ENCODE measurements around the gene KRTAP5-9.
"Not testable (repeated sequence)": the region's sequence is repeated elsewhere in the genome, so short reads cannot be mapped to it uniquely, and the experiment has no call there.

Gene KRTAP5-9

DNA sequence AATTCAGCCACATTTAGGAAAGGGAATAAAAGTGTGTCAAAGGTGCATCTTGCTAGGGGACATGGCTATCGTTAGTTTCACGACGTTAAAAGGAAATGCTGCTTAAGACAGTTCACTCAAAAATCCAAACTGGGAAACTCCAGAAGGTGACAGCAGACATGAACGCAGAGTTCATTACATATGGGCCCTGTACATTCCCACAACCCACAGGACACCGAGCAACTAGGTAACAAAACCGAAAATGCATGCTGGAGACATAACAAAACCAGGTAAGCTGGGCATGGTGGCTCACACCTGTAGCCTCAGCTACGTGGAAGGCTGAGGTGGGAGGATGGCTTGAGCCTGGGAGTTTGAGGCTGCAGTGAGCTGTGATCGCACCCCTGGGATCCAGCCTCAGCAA lies 19.4 kb downstream of the KRTAP5-9 start:
- H3K9me3 ChIP-seq (ENCODE audit: control extremely low read depth in 1 of 5, control insufficient read depth in 4 of 5, insufficient read depth in 2 of 5, low read depth in 1 of 5, low read length in 4 of 5); H3K27ac ChIP-seq (ENCODE audit: insufficient read depth in 1 of 2, low read depth in 1 of 2, low read length in 2 of 2, poor library complexity in 1 of 2, severe bottlenecking in 2 of 2); DNase-seq; CTCF ChIA-PET; H3K27me3 ChIP-seq (replicated peaks in 2 of 5; ENCODE audit: control insufficient read depth in 4 of 5, insufficient read depth in 5 of 5, low read length in 4 of 5); H3K36me3 ChIP-seq (ENCODE audit: control insufficient read depth in 4 of 4, insufficient read depth in 4 of 4, low read length in 3 of 4); H3K4me3 ChIP-seq (ENCODE audit: control insufficient read depth in 1 of 7, extremely low read depth in 1 of 7, insufficient read depth in 4 of 7, low read depth in 2 of 7, low read length in 6 of 7); H3K4me1 ChIP-seq (ENCODE audit: control extremely low read depth in 1 of 4, control insufficient read depth in 4 of 4, insufficient read depth in 4 of 4, low read length in 3 of 4); POLR2A ChIA-PET: not testable (repeated sequence)
- WGBS (ENCODE audit: insufficient coverage): 66% methylated on average over 5 of the region's 8 CpGs

DNA sequence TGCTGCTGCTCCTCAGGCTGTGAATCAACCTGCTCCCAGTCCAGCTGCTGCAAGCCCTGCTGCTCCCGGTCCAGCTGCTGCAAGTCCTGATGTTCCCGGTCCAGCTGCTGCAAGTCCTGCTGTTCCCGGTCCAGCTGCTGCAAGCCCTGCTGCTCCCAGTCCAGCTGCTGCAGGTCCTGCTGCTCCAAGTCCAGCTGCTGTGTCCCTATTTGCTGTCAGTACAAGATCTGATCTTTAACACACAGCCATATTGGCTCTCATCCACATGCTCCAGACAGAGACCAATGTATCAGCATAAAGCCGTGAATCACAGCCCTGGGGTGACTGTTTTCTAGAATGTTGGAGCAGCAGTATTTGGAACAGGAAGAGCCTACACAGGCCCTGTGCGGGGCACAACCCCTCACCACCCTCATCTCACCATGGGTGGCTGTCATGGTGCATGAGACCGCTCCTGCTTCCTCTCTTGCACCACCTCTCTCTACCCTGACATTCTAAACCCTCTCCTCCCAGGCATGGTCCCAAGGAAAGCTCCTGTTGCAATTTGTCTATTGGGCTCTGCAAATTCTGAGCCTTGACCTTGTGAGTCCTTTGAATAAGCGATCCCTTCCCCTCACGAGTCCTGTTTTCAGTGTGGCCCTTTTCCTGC lies 20.6 kb downstream of the KRTAP5-9 start:
- Histone ChIP-seq H3K4me3 (ENCODE audit: control insufficient read depth in 1 of 7, extremely low read depth in 1 of 7, insufficient read depth in 4 of 7, low read depth in 2 of 7, low read length in 6 of 7) (no peak overlapping the region), H3K4me1 (ENCODE audit: control extremely low read depth in 1 of 4, control insufficient read depth in 4 of 4, insufficient read depth in 4 of 4, low read length in 3 of 4) (peaks cover 0 to 6% (median 1%) of the 10 kb centered on the region in 4 experiments), H3K36me3 (ENCODE audit: control insufficient read depth in 4 of 4, insufficient read depth in 4 of 4, low read length in 3 of 4) (no peaks in the 10 kb centered on the region), H3K9me3 (ENCODE audit: control extremely low read depth in 1 of 5, control insufficient read depth in 4 of 5, insufficient read depth in 2 of 5, low read depth in 1 of 5, low read length in 4 of 5) (no peaks in the 10 kb centered on the region), H3K27me3 (replicated peaks in 2 of 5; ENCODE audit: control insufficient read depth in 4 of 5, insufficient read depth in 5 of 5, low read length in 4 of 5) (peaks cover 0 to 8% (median 8%) of the 10 kb centered on the region in 5 experiments), H3K27ac (ENCODE audit: insufficient read depth in 1 of 2, low read depth in 1 of 2, low read length in 2 of 2, poor library complexity in 1 of 2, severe bottlenecking in 2 of 2) (no peak overlapping the region)
- POLR2A ChIA-PET: no interaction called here
- DNase-seq: no peak
- CTCF ChIA-PET: no interaction called here
- WGBS (ENCODE audit: insufficient coverage): 90% methylated on average over 4 of the region's 8 CpGs

DNA sequence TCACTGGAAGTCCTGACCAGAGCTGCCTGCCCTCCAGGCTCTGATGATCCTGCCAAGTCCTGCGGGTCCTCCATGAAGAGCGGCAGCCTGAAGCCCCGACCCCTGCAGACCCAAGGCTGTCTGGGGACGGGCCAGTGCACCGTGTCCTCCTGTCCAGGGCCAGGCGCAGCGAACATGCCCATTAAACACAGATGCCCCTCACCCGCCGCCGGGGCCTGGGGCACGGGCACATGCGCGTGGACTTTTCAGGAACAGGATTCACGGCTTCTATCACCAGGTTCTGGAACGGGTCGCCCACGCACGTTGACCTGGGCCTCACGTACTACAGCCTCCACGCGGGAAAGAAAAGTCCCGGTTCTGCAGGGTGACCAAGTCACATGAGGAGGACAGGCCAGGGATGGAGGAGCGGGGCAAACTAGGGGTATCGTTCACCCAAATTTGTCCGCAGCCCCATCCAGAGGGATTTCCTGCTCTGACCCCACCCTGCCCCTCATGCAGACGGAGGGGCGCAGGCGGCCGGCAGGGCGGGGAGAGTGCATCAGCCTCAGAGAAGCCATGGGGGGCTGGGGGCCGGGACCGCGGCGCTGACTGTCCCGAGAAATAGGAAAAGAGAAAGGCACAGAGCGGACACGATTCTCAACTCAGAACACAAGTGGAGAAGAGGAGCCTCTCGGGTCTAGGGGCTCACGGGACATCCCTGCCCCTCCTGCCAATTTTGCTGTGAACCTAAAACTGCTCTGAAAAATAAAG lies 23.1 kb downstream of the KRTAP5-9 start:
- WGBS (ENCODE audit: insufficient coverage): 86% methylated on average over 15 of the region's 39 CpGs
- H3K27ac ChIP-seq (ENCODE audit: insufficient read depth in 1 of 2, low read depth in 1 of 2, low read length in 2 of 2, poor library complexity in 1 of 2, severe bottlenecking in 2 of 2); DNase-seq; H3K4me3 ChIP-seq (ENCODE audit: control insufficient read depth in 1 of 7, extremely low read depth in 1 of 7, insufficient read depth in 4 of 7, low read depth in 2 of 7, low read length in 6 of 7); CTCF ChIA-PET; H3K36me3 ChIP-seq (ENCODE audit: control insufficient read depth in 4 of 4, insufficient read depth in 4 of 4, low read length in 3 of 4); H3K9me3 ChIP-seq (ENCODE audit: control extremely low read depth in 1 of 5, control insufficient read depth in 4 of 5, insufficient read depth in 2 of 5, low read depth in 1 of 5, low read length in 4 of 5); H3K4me1 ChIP-seq (ENCODE audit: control extremely low read depth in 1 of 4, control insufficient read depth in 4 of 4, insufficient read depth in 4 of 4, low read length in 3 of 4); POLR2A ChIA-PET; H3K27me3 ChIP-seq (replicated peaks in 2 of 5; ENCODE audit: control insufficient read depth in 4 of 5, insufficient read depth in 5 of 5, low read length in 4 of 5): not testable (repeated sequence)

DNA sequence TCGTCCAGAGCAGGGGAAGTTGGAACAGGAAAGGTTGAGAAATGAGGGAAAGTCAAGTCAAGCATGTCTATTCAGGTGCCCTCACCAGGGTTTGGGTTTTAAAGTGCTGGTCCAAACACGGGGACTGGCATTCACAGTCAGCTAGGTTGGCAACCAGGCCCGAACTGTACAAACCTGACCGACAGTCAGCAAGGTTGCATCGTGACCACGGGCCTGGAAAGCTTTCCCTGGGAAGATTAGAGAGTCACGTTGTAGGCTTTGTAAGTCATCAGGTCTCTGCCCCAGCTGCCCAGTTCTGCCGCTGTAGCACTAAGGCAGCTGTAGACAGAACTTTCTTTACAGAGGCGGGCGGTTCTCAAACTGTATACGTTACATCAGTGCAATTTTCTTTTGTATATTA lies 24.6 kb downstream of the KRTAP5-9 start:
- Histone ChIP-seq H3K9me3 (ENCODE audit: control extremely low read depth in 1 of 5, control insufficient read depth in 4 of 5, insufficient read depth in 2 of 5, low read depth in 1 of 5, low read length in 4 of 5) (no peaks in the 10 kb centered on the region), H3K36me3 (ENCODE audit: control insufficient read depth in 4 of 4, insufficient read depth in 4 of 4, low read length in 3 of 4) (no peaks in the 10 kb centered on the region), H3K27me3 (replicated peaks in 2 of 5; ENCODE audit: control insufficient read depth in 4 of 5, insufficient read depth in 5 of 5, low read length in 4 of 5) (peaks cover 0 to 5% (median under 1%) of the 10 kb centered on the region in 5 experiments), H3K4me3 (ENCODE audit: control insufficient read depth in 1 of 7, extremely low read depth in 1 of 7, insufficient read depth in 4 of 7, low read depth in 2 of 7, low read length in 6 of 7) (no peak overlapping the region), H3K27ac (ENCODE audit: insufficient read depth in 1 of 2, low read depth in 1 of 2, low read length in 2 of 2, poor library complexity in 1 of 2, severe bottlenecking in 2 of 2) (no peak overlapping the region), H3K4me1 (ENCODE audit: control extremely low read depth in 1 of 4, control insufficient read depth in 4 of 4, insufficient read depth in 4 of 4, low read length in 3 of 4) (no peaks in the 10 kb centered on the region)
- ChIA-PET POLR2A (no interaction called here), CTCF (interaction anchor here (1.1 to 1.4 kb wide), 2 partner anchors 9 to 10 kb away, joined by 4 read pairs; partner anchors contain the start of gene KRTAP5-11)
- WGBS (ENCODE audit: insufficient coverage): 93% methylated on average over 7 of the region's 11 CpGs
- no peak for DNase-seq

DNA sequence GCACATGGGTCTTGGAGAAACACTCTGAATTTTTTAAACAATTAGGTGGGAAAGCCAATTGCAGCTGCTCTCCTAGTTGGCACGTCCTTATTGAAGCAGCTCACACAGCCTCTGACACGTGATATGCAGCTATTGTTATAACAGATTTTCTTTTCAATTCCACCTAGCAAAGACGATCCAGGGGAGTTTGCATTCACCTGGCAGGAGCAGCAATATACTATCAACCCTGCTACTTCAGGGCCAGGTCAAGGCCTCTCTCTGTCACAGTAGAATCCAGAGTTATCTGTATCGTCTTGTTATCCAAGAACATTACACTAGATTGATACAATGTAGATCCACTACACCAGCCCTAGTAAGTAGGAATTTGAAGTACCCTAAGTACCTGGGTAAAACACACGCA lies 26.2 kb downstream of the KRTAP5-9 start:
- Histone ChIP-seq H3K27me3 (replicated peaks in 2 of 5; ENCODE audit: control insufficient read depth in 4 of 5, insufficient read depth in 5 of 5, low read length in 4 of 5) (peaks cover 0 to 5% (median 0%) of the 10 kb centered on the region in 5 experiments), H3K36me3 (ENCODE audit: control insufficient read depth in 4 of 4, insufficient read depth in 4 of 4, low read length in 3 of 4) (no peaks in the 10 kb centered on the region), H3K4me3 (ENCODE audit: control insufficient read depth in 1 of 7, extremely low read depth in 1 of 7, insufficient read depth in 4 of 7, low read depth in 2 of 7, low read length in 6 of 7) (no peak overlapping the region), H3K9me3 (ENCODE audit: control extremely low read depth in 1 of 5, control insufficient read depth in 4 of 5, insufficient read depth in 2 of 5, low read depth in 1 of 5, low read length in 4 of 5) (no peaks in the 10 kb centered on the region), H3K4me1 (ENCODE audit: control extremely low read depth in 1 of 4, control insufficient read depth in 4 of 4, insufficient read depth in 4 of 4, low read length in 3 of 4) (no peaks in the 10 kb centered on the region), H3K27ac (ENCODE audit: insufficient read depth in 1 of 2, low read depth in 1 of 2, low read length in 2 of 2, poor library complexity in 1 of 2, severe bottlenecking in 2 of 2) (no peak overlapping the region)
- 100% methylated on average over 3 of the region's 5 CpGs for WGBS (ENCODE audit: insufficient coverage)
- DNase-seq: no peak
- ChIA-PET POLR2A (interaction anchor here (1.3 kb wide), 1 partner anchor 11 kb away, joined by 3 read pairs; no protein-coding TSS in a partner anchor), CTCF (no interaction called here)

DNA sequence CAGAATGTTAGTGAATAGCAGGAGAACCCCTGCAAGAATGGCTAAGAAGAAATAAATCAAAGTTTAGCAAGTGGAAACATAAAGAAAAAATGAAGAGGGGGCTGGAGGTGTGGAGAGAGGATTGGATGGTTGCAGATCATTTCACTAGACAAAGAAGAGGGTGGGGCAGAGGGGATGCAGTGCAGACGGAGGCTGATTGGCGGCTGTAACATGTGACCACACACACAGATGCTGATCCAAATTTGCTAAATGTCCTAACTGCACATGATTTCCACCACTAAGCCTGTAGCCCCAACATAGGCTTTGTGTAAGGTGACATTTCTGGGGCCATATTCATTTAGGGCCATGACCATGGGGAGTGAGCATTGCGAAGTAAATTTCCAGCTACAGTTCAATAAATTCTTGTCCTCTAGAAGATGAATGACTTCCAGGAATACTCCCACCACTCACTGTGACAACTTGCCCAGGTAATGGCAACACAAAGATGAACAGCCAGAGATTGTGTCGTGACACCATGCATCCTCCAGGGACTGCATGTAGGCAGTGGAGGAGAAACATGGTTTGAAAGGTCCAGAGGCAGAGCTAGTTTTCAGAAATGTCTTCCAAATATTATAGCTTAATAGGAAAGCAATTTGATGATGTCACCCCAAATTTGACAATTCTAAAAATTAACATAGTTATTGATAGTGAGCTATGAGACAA lies 27.7 kb downstream of the KRTAP5-9 start:
- no peaks in the 10 kb centered on the region for H3K36me3 ChIP-seq (ENCODE audit: control insufficient read depth in 4 of 4, insufficient read depth in 4 of 4, low read length in 3 of 4)
- POLR2A ChIA-PET: no interaction called here
- CTCF ChIA-PET: interaction anchor here (0.9 to 1.8 kb wide), 3 partner anchors 10 to 127 kb away, joined by 3 to 5 read pairs (median 3); partner anchors contain the start of genes DHCR7 and KRTAP5-10
- no peak overlapping the region for H3K27ac ChIP-seq (ENCODE audit: insufficient read depth in 1 of 2, low read depth in 1 of 2, low read length in 2 of 2, poor library complexity in 1 of 2, severe bottlenecking in 2 of 2)
- peaks cover 0 to 2% (median 0%) of the 10 kb centered on the region in 4 experiments for H3K4me1 ChIP-seq (ENCODE audit: control extremely low read depth in 1 of 4, control insufficient read depth in 4 of 4, insufficient read depth in 4 of 4, low read length in 3 of 4)
- DNase-seq: no peak
- H3K27me3 ChIP-seq (replicated peaks in 2 of 5; ENCODE audit: control insufficient read depth in 4 of 5, insufficient read depth in 5 of 5, low read length in 4 of 5): peaks cover 0 to 5% (median 0%) of the 10 kb centered on the region in 5 experiments
- 89% methylated on average over 3 of the region's 4 CpGs for WGBS (ENCODE audit: insufficient coverage)
- H3K4me3 ChIP-seq (ENCODE audit: control insufficient read depth in 1 of 7, extremely low read depth in 1 of 7, insufficient read depth in 4 of 7, low read depth in 2 of 7, low read length in 6 of 7): no peak overlapping the region
- no peaks in the 10 kb centered on the region for H3K9me3 ChIP-seq (ENCODE audit: control extremely low read depth in 1 of 5, control insufficient read depth in 4 of 5, insufficient read depth in 2 of 5, low read depth in 1 of 5, low read length in 4 of 5)

Data from common myeloid progenitor, CD34-positive (primary cell).